ENCODE measurements around the gene TRUB1.
"Not testable (repeated sequence)": the region's sequence is repeated elsewhere in the genome, so short reads cannot be mapped to it uniquely, and the experiment has no call there.

Gene TRUB1

DNA sequence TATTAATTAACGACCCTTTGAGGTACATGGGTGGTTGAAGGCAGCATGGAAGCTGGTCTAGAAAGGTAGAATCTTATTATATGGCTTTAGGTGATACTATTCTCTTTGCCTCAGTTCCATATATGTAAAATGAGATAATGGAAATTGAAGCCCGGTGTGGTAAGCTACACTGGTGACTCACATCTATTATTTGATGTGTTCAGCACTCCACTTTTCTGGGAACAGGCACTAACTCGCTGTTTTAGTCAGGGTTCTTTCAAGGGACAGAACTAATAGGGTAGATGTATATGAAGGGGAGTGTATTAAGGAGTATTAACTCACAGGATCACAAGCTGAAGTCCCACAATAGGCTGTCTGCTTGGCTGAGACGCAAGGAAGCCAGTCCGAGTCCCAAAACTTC lies 4.4 kb upstream of the TRUB1 start:
- Histone ChIP-seq H3K4me1 (ENCODE audit: insufficient read depth, low read length) (no peaks in the 10 kb centered on the region), H3K9me3 (ENCODE audit: control insufficient read depth, insufficient read depth, low read length) (no peaks in the 10 kb centered on the region), H3K9ac (ENCODE audit: low read depth, low read length) (no peak overlapping the region), H3K36me3 (ENCODE audit: insufficient read depth, low read length) (no peaks in the 10 kb centered on the region)

DNA sequence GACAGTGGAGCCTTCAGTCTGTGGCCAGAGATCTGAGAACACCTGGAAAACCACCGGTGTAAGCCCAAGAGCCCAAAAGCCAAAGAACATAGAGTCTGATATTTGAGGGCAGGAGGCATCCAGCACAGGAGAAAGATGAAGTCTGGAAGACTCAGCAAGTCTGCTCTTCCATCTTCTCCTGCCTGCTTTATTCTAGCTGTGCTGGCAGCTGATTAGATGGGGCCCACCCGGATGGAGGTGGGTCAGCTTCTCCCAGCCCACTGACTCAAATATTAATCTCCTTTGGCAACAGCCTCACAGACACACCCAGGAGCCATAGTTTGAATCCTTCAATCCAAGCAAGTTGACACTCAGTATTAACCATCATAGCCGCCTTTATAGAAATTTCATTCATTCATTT lies 4.0 kb upstream of the TRUB1 start:
- not testable (repeated sequence) for H3K9me3 ChIP-seq (ENCODE audit: control insufficient read depth, insufficient read depth, low read length); H3K36me3 ChIP-seq (ENCODE audit: insufficient read depth, low read length); H3K4me1 ChIP-seq (ENCODE audit: insufficient read depth, low read length); H3K9ac ChIP-seq (ENCODE audit: low read depth, low read length)

DNA sequence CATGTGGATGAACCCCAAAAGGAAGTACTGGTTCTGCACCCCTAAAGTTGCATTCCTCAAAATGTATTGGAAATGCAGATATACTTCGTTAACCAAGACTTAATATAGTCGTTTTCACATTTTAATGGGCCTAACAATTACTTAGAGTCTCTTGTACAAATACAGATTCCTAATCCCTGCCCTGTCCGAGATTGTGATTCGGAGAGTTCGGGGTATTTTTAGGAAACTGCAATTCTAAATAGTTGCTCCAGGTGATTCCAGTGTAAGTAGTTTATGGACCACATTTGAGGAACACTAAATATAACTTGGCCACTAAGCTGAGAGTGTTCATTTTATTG lies 830 bp downstream of the TRUB1 start:
- no peaks in the 10 kb centered on the region for H3K9me3 ChIP-seq (ENCODE audit: control insufficient read depth, insufficient read depth, low read length)
- peaks cover 3% of the 10 kb centered on the region; the same call in 1 of the 2 replicates for H3K4me1 ChIP-seq (ENCODE audit: insufficient read depth, low read length)
- peaks cover 11% of the 10 kb centered on the region for H3K36me3 ChIP-seq (ENCODE audit: insufficient read depth, low read length)
- H3K9ac ChIP-seq (ENCODE audit: low read depth, low read length): peak overlapping the region; percentile 98

DNA sequence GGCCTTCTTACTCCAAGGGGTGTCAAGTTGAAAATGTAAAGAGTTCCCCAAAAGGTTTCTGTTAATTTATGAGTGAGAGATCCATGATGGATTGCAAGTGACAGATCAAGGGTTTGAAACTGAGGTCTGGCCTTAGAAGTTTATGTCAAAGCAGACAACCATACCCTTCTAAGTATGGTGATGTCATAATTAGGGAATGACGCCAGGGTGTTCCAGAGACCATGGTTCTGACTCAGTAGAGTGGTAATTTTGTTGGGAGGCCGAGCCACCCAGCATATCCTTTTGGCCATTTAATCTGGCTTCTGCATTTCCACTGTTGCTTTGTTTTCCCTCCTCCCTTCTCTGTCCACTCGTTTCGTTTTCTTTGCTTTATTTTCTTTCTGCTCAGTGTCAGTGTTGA lies 2.7 kb downstream of the TRUB1 start:
- no peaks in the 10 kb centered on the region for H3K9me3 ChIP-seq (ENCODE audit: control insufficient read depth, insufficient read depth, low read length)
- no peak overlapping the region for H3K9ac ChIP-seq (ENCODE audit: low read depth, low read length)
- peaks cover 18% of the 10 kb centered on the region for H3K36me3 ChIP-seq (ENCODE audit: insufficient read depth, low read length)
- H3K4me1 ChIP-seq (ENCODE audit: insufficient read depth, low read length): peaks cover 3% of the 10 kb centered on the region; the same call in 1 of the 2 replicates

DNA sequence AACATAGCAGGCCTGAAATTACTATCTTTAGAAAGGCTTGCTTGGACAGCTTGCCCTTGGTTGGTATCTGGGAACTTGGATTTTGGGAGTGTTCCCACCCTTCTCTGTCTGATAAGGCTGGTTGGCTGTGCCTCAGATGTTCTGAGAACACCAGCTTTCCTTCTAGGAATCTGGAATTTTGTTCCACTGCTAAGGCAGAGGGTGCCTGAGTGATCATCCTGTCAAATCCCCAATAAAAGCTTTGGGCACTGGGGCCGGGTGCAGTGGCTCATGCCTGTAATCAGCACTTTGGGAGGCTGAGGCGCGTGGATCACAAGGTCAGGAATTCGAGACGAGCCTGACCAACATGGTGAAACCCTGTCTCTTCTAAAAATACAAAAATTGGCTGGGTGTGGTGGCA lies 5.0 kb downstream of the TRUB1 start:
- Histone ChIP-seq H3K9me3 (ENCODE audit: control insufficient read depth, insufficient read depth, low read length) (no peaks in the 10 kb centered on the region), H3K4me1 (ENCODE audit: insufficient read depth, low read length) (peaks cover 3% of the 10 kb centered on the region; the same call in 1 of the 2 replicates), H3K36me3 (ENCODE audit: insufficient read depth, low read length) (peaks cover 20% of the 10 kb centered on the region), H3K9ac (ENCODE audit: low read depth, low read length) (no peak overlapping the region)

DNA sequence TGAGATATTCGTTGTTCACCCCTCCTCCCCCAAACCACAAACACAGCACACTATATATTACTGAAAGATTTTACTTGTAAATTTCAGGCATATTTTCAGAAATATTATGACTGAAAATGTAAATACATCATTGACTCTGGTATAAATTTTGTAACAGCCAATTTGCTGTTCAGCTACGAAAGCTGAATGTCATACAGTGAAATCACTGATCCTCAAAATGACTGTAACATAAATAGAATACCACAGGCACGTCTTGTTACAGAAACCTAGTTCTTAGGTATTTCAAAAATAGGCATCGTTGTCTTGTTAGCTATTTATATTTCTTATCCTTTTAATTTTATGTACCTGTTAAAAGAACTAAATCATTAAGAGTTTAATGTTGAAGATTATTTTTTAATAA lies 15.1 kb downstream of the TRUB1 start:
- Histone ChIP-seq H3K9me3 (ENCODE audit: control insufficient read depth, insufficient read depth, low read length) (no peaks in the 10 kb centered on the region), H3K9ac (ENCODE audit: low read depth, low read length) (no peak overlapping the region), H3K36me3 (ENCODE audit: insufficient read depth, low read length) (no peaks in the 10 kb centered on the region; the same call in 1 of the 2 replicates), H3K4me1 (ENCODE audit: insufficient read depth, low read length) (no peaks in the 10 kb centered on the region)

- no peaks in the 10 kb centered on the region for H3K36me3 ChIP-seq (ENCODE audit: insufficient read depth, low read length)
- no peak overlapping the region for H3K9ac ChIP-seq (ENCODE audit: low read depth, low read length)
- no peaks in the 10 kb centered on the region for H3K4me1 ChIP-seq (ENCODE audit: insufficient read depth, low read length)
- H3K9me3 ChIP-seq (ENCODE audit: control insufficient read depth, insufficient read depth, low read length): no peaks in the 10 kb centered on the region
Observed at GRCh38 chr10:114955984-114956383, 18.0 kb downstream of the TRUB1 start.

DNA sequence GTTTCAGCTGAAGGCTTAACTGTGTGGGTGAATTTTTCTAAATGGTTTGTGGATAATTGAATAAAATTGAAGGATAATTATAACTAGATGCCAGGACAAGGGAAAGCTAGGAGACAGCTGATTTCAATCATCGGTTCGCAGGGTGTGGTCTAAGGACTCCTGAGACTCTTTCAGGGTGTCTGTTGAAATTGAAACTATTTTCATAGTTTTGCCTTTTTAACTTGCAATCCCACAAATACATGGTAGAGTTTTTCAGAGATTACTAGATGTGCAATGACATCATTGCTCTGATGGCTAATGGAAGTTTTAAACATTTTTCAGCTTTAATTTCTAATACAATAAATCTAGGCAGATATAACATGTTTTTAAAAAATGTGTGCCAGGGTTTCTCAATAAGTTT lies 18.5 kb downstream of the TRUB1 start:
- H3K9ac ChIP-seq (ENCODE audit: low read depth, low read length): no peak overlapping the region
- no peaks in the 10 kb centered on the region for H3K36me3 ChIP-seq (ENCODE audit: insufficient read depth, low read length)
- H3K9me3 ChIP-seq (ENCODE audit: control insufficient read depth, insufficient read depth, low read length): no peaks in the 10 kb centered on the region

GRCh38 chr10:114957122-114957521 lies 19.1 kb downstream of the TRUB1 start:
- H3K36me3 ChIP-seq (ENCODE audit: insufficient read depth, low read length): no peaks in the 10 kb centered on the region
- H3K4me1 ChIP-seq (ENCODE audit: insufficient read depth, low read length): no peaks in the 10 kb centered on the region
- no peaks in the 10 kb centered on the region for H3K9me3 ChIP-seq (ENCODE audit: control insufficient read depth, insufficient read depth, low read length)
- no peak overlapping the region for H3K9ac ChIP-seq (ENCODE audit: low read depth, low read length)

More for the DNA sequence above, 18.5 kb downstream of the TRUB1 start:
- H3K4me1 ChIP-seq (ENCODE audit: insufficient read depth, low read length): no peaks in the 10 kb centered on the region

DNA sequence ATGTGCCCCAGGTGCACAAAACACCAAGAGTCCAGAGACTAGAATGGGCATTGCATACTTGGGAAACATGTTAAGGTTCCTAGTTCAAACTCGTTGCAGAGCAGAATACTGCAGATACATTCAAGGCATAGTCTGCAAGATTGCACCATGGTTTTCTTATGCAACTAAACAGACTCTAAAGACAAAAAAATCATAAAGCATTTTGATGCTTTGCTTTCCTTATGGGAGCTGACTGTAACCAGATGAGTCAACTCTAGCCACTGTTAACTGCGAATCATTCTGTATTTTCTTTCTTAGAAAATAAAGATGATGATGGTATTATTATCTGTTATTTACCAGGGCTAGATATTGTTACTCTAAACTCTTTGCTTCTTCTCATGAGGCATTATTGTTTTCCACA lies 19.7 kb downstream of the TRUB1 start:
- no peak overlapping the region for H3K9ac ChIP-seq (ENCODE audit: low read depth, low read length)

GRCh38 chr10:114962441-114962840 lies 24.4 kb downstream of the TRUB1 start:
- H3K9ac ChIP-seq (ENCODE audit: low read depth, low read length): no peak overlapping the region
- no peaks in the 10 kb centered on the region for H3K36me3 ChIP-seq (ENCODE audit: insufficient read depth, low read length)
- no peaks in the 10 kb centered on the region for H3K9me3 ChIP-seq (ENCODE audit: control insufficient read depth, insufficient read depth, low read length)
- no peaks in the 10 kb centered on the region for H3K4me1 ChIP-seq (ENCODE audit: insufficient read depth, low read length)

More for the DNA sequence above, 19.7 kb downstream of the TRUB1 start:
- H3K36me3 ChIP-seq (ENCODE audit: insufficient read depth, low read length): no peaks in the 10 kb centered on the region
- H3K9me3 ChIP-seq (ENCODE audit: control insufficient read depth, insufficient read depth, low read length): no peaks in the 10 kb centered on the region
- no peaks in the 10 kb centered on the region for H3K4me1 ChIP-seq (ENCODE audit: insufficient read depth, low read length)

DNA sequence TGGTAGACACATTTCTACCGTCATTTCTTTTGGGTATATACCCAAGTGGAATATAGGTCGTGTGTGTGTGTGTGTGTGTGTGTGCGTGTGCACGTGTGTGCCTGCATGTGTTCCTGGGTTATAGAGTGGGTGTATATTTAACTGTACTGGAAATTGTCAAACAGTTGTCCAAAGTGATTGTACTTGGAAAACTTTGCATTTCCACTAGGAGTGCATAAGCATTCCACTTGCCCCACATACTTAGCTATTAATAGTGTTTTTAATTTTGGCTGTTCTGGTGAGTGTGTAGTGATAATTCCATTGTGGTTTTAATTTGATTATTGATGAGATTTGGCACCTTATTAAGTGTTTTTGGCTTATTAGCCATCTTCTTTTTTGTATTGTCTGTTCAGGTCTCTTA lies 25.9 kb downstream of the TRUB1 start:
- H3K4me1 ChIP-seq (ENCODE audit: insufficient read depth, low read length): no peaks in the 10 kb centered on the region
- no peaks in the 10 kb centered on the region for H3K36me3 ChIP-seq (ENCODE audit: insufficient read depth, low read length)
- no peaks in the 10 kb centered on the region for H3K9me3 ChIP-seq (ENCODE audit: control insufficient read depth, insufficient read depth, low read length)
- no peak overlapping the region for H3K9ac ChIP-seq (ENCODE audit: low read depth, low read length)

GRCh38 chr10:114967071-114967470 lies 29.1 kb downstream of the TRUB1 start:
- Histone ChIP-seq H3K36me3 (ENCODE audit: insufficient read depth, low read length) (no peaks in the 10 kb centered on the region), H3K9ac (ENCODE audit: low read depth, low read length) (no peak overlapping the region), H3K9me3 (ENCODE audit: control insufficient read depth, insufficient read depth, low read length) (no peaks in the 10 kb centered on the region), H3K4me1 (ENCODE audit: insufficient read depth, low read length) (peaks cover 14% of the 10 kb centered on the region; the same call in 1 of the 2 replicates)

GRCh38 chr10:114970515-114970914 lies 32.5 kb downstream of the TRUB1 start:
- Histone ChIP-seq H3K9me3 (ENCODE audit: control insufficient read depth, insufficient read depth, low read length) (no peaks in the 10 kb centered on the region), H3K4me1 (ENCODE audit: insufficient read depth, low read length) (peaks cover 14% of the 10 kb centered on the region; the same call in 1 of the 2 replicates), H3K9ac (ENCODE audit: low read depth, low read length) (no peak overlapping the region), H3K36me3 (ENCODE audit: insufficient read depth, low read length) (no peaks in the 10 kb centered on the region)

- peaks cover 14% of the 10 kb centered on the region; the same call in 1 of the 2 replicates for H3K4me1 ChIP-seq (ENCODE audit: insufficient read depth, low read length)
- no peaks in the 10 kb centered on the region for H3K9me3 ChIP-seq (ENCODE audit: control insufficient read depth, insufficient read depth, low read length)
- no peak overlapping the region for H3K9ac ChIP-seq (ENCODE audit: low read depth, low read length)
Observed at GRCh38 chr10:114973306-114973705, 35.3 kb downstream of the TRUB1 start.

DNA sequence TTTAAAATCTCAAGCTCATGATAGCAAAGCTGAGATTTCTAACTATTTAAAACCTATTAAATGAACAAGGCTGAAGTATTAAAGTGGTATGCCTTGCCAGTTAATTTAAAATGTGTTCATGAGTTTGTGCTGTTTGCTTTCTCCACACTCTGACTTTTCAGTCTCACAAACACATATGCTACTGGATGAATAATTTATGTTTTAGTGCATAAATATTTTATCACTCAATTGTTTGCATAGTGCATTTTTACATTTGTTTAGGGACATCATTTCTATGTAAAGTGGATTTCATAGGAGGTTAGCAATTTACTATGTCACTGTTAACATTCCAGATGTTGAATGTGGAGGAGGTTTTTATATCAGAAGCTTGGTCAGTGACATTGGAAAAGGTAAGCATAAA lies 36.0 kb downstream of the TRUB1 start:
- no peaks in the 10 kb centered on the region for H3K9me3 ChIP-seq (ENCODE audit: control insufficient read depth, insufficient read depth, low read length)
- H3K9ac ChIP-seq (ENCODE audit: low read depth, low read length): no peak overlapping the region
- no peaks in the 10 kb centered on the region for H3K36me3 ChIP-seq (ENCODE audit: insufficient read depth, low read length)
- peaks cover 14% of the 10 kb centered on the region; the same call in 1 of the 2 replicates for H3K4me1 ChIP-seq (ENCODE audit: insufficient read depth, low read length)

More at GRCh38 chr10:114973306-114973705, 35.3 kb downstream of the TRUB1 start:
- H3K36me3 ChIP-seq (ENCODE audit: insufficient read depth, low read length): no peaks in the 10 kb centered on the region

Data from ES-I3 (cell line).